Right lobe of liver (tissue), 6 donors: ENCODE measurements around the gene RUNX2. TPM values are rescaled to one million over a fixed set of nuclear protein-coding genes. Genes with fewer than 3 reads are reported as not detected.
A peak's percentile ranks its signal among the peaks of the same experiment; 100 is the strongest.
"Not testable (repeated sequence)": the region's sequence is repeated elsewhere in the genome, so short reads cannot be mapped to it uniquely, and the experiment has no call there.

Experiments
- ATAC-seq, 4 donors: fragments of 200-7000 bp; cut with Tn5 transposase; one replicate each; pipeline ENCODE4 v1.9.1; 2020; ENCODE audit warnings: mild to moderate bottlenecking in 4 of 4, moderate library complexity in 4 of 4
- DNase-seq, 3 donors: peaks; one replicate each; pipeline ENCODE4 v3.0.0-alpha.2; 2020
- H3K27ac ChIP-seq, 3 donors: fragments of 200-600 bp; one replicate each; pipeline ENCODE4 v1.8.0; 2022
- H3K27me3 ChIP-seq, 2 donors: fragments of 200-600 bp; one replicate each; pipeline ENCODE4 v1.8.0; 2022
- H3K36me3 ChIP-seq, 4 donors: fragments of 200-600 bp; sonication (generic) in 1 of 4; one replicate each; pipeline versions ENCODE4 v1.5.1 to v1.8.0; 2017 to 2022; ENCODE audit warnings: control low read depth in 1 of 4
- H3K4me1 ChIP-seq, 4 donors: fragments of 200-600 bp; sonication (generic) in 1 of 4; one replicate each; pipeline versions ENCODE4 v1.5.1 to v1.8.0; 2017 to 2022; ENCODE audit warnings: control low read depth in 1 of 4
- H3K4me3 ChIP-seq, 3 donors: fragments of 200-600 bp; one replicate each; pipeline ENCODE4 v1.8.0; 2022
- H3K9me3 ChIP-seq, 4 donors: fragments of 200-600 bp; sonication (generic) in 1 of 4; one replicate each; pipeline versions ENCODE4 v1.5.1 to v1.8.0; 2017 to 2022; ENCODE audit warnings: control low read depth in 1 of 4
- POLR2A ChIP-seq: fragments of 450-650 bp; IDR thresholded peaks from one replicate; pipeline ENCODE4 v1.6.1; 2017; ENCODE audit warnings: antibody characterized with exemption, mild to moderate bottlenecking
- WGBS: methylation state at CpG from one replicate; pipeline ENCODE4 v1.1.6; 2018; ENCODE audit warnings: low coverage, low lambda C conversion rate; ENCODE audit not compliant: insufficient coverage; ENCODE audit errors: missing lambda C conversion rate; 5-methylcytosine and 5-hydroxymethylcytosine counted together
- intact Hi-C, 2 donors: fragments of 100-400 bp; cut with DNase I; formaldehyde crosslinking; loops; one replicate each; pipeline versions ENCODE4 v1.11.2 to v1.14.1; 2022
- total RNA-seq, 6 experiments: library from RNA; depleted of rRNA in 2 of 6; stranded (reverse); fragments of >200 nt in 2 of 6; fragmentation: NEBNext Ultra II Directional in 3 of 6; extraction: Animal tissue kit (Norgen Biotek cat#: 25700) in 3 of 6; gene quantifications; one replicate each; pipeline versions ENCODE4 v1.1.0 to v1.2.4, GENCODE V29; 2016 to 2023
- TF ChIP-seq, protein P1 (sequence below), 4 donors: fragments of 200-600 bp in 3 of 4; fragments of 450-650 bp in 1 of 4; IDR thresholded peaks; one replicate each; pipeline versions ENCODE4 v1.5.1 to v1.8.0; 2016 to 2022; ENCODE audit warnings: antibody characterized with exemption in 4 of 4, mild to moderate bottlenecking in 2 of 4
- donor health status: DM: no; HTN: yes; CAD: no.
- donor health status: DM: no; HTN: no; CAD: no.
- donor health status: DM: no; HTN: no; CAD: no.
- donor health status: DM: no; HTN: yes; CAD: no.
- donor health status: DM: no; HTN: yes; CAD: no.

Gene RUNX2
- total RNA-seq, 6 experiments from 2014 or later = 0.15 to 0.80 (median 0.43) TPM

- Histone ChIP-seq H3K4me3 (no peak overlapping the region), H3K27me3 (no peaks in the 10 kb centered on the region), H3K27ac (no peak overlapping the region), H3K36me3 (no peaks in the 10 kb centered on the region), H3K9me3 (no peaks in the 10 kb centered on the region), H3K4me1 (no peaks in the 10 kb centered on the region)
- ATAC-seq (peak in 1 of 4 donors; percentile 20), DNase-seq (no peak)
- intact Hi-C loops = no loop called here
- 51% methylated on average over 14 of the region's 14 CpGs for WGBS
- TF ChIP-seq, protein P1, sequence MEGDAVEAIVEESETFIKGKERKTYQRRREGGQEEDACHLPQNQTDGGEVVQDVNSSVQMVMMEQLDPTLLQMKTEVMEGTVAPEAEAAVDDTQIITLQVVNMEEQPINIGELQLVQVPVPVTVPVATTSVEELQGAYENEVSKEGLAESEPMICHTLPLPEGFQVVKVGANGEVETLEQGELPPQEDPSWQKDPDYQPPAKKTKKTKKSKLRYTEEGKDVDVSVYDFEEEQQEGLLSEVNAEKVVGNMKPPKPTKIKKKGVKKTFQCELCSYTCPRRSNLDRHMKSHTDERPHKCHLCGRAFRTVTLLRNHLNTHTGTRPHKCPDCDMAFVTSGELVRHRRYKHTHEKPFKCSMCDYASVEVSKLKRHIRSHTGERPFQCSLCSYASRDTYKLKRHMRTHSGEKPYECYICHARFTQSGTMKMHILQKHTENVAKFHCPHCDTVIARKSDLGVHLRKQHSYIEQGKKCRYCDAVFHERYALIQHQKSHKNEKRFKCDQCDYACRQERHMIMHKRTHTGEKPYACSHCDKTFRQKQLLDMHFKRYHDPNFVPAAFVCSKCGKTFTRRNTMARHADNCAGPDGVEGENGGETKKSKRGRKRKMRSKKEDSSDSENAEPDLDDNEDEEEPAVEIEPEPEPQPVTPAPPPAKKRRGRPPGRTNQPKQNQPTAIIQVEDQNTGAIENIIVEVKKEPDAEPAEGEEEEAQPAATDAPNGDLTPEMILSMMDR (IDR thresholded peaks at IDR 0.05) = no peak
- no peak for TF ChIP-seq POLR2A
Observed at GRCh38 chr6:45555981-45556771, 228.0 kb downstream of the RUNX2 start.

DNA sequence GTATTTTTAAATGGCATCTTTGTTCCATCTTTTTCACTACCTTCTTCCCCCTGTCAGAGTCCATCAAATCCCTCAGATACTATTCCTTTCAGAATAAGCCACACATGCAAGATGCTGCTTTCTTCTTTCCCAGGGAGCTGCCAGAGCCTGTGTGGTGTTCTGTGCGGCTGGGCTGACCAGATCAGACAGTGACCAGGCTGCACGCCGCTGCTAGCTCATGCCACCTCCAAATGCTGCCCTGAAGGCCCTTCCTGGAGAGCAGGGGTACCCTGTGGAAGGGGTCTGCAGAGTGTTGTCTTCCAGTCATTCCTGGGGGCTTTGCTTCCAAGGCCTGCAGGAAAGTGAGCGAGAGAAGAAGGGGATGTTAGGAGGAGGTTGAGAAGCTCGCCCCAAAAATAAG, 228.7 kb downstream of the RUNX2 start:
- H3K4me3 ChIP-seq = no peak overlapping the region
- no peaks in the 10 kb centered on the region for H3K27me3 ChIP-seq
- ATAC-seq (no peak), DNase-seq (no peak)
- no peak overlapping the region for H3K27ac ChIP-seq
- 74% methylated on average over 4 of the region's 5 CpGs for WGBS
- H3K36me3 ChIP-seq = no peaks in the 10 kb centered on the region
- H3K9me3 ChIP-seq = no peaks in the 10 kb centered on the region
- H3K4me1 ChIP-seq = no peaks in the 10 kb centered on the region
- intact Hi-C loops = no loop called here
- no peak for TF ChIP-seq POLR2A
- TF ChIP-seq, protein P1 (IDR thresholded peaks at IDR 0.05) = no peak

GRCh38 chr6:45557454-45557853, 229.3 kb downstream of the RUNX2 start:
- no peaks in the 10 kb centered on the region for H3K9me3 ChIP-seq
- TF ChIP-seq, protein P1 (IDR thresholded peaks at IDR 0.05) = no peak
- no peak for TF ChIP-seq POLR2A

GRCh38 chr6:45558858-45559257, 230.7 kb downstream of the RUNX2 start:
- Histone ChIP-seq H3K36me3 (no peaks in the 10 kb centered on the region), H3K4me3 (no peak overlapping the region), H3K27ac (no peak overlapping the region), H3K27me3 (no peaks in the 10 kb centered on the region), H3K9me3 (no peaks in the 10 kb centered on the region), H3K4me1 (no peaks in the 10 kb centered on the region)
- ATAC-seq (no peak), DNase-seq (no peak)
- intact Hi-C loops = no loop called here
- TF ChIP-seq, protein P1 (IDR thresholded peaks at IDR 0.05) = no peak
- no peak for TF ChIP-seq POLR2A

More at GRCh38 chr6:45557454-45557853, 229.3 kb downstream of the RUNX2 start:
- intact Hi-C loops = no loop called here
- Histone ChIP-seq H3K27me3 (no peaks in the 10 kb centered on the region), H3K27ac (no peak overlapping the region), H3K4me1 (no peaks in the 10 kb centered on the region), H3K36me3 (no peaks in the 10 kb centered on the region), H3K4me3 (no peak overlapping the region)
- 58% methylated on average over 2 of the region's 2 CpGs for WGBS
- no peak for ATAC-seq
- DNase-seq = no peak

DNA sequence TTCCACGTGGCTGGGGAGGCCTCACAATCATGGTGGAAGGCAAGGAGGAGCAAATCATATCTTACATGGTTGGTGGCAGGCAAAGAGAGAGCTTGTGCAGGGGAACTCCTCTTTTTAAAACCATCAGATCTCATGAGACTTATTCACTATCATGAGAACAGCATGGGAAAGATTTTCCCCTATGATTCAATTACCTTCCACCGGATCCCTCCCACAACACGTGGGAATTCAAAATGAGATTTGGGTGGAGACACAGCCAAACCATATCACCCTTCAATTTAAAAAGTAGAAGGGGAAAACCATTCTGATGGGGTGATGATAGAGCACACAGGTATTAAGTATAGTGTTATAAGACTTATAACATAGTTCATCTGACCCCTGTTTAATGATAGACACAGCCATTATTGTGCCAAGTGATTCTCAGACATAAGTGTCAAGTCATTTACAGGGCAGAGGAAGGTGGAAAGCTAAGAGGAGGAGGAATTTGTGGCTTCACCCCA, 232.2 kb downstream of the RUNX2 start:
- 45% methylated on average over 3 of the region's 3 CpGs for WGBS
- H3K27ac ChIP-seq, ATAC-seq, intact Hi-C loops, H3K36me3 ChIP-seq, H3K4me1 ChIP-seq, H3K9me3 ChIP-seq, H3K4me3 ChIP-seq, H3K27me3 ChIP-seq, DNase-seq: not testable (repeated sequence)
